Epidermal melanocyte (primary cell): Measurements from ENCODE around the gene NR3C2.

Experiments used
- DNase-seq: peaks from one replicate; pipeline ENCODE4 v3.0.0; 2011; ENCODE audit warnings: low spot score; ENCODE audit not compliant: insufficient read length

Gene NR3C2

DNA sequence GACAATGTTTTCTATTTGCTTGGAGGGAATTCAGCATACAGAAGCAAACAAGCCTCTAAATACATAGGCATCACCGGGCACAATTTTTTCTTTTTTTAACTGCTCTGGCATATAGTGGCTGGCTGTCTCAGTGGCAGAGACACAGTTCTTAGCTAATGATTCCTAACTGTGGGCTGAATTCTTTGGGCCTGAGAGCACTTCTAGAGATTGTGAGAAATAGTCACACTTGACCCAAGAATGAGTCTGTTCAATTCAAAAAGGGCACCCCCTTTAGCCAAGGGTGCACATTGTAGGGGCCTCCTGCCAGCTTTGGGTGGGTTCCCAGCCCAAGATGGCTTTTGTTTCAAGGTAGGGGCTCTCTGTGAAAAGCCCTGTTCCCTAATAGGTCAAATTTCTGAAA lies 364.6 kb downstream of the NR3C2 start:
- DNase-seq: no peak

DNA sequence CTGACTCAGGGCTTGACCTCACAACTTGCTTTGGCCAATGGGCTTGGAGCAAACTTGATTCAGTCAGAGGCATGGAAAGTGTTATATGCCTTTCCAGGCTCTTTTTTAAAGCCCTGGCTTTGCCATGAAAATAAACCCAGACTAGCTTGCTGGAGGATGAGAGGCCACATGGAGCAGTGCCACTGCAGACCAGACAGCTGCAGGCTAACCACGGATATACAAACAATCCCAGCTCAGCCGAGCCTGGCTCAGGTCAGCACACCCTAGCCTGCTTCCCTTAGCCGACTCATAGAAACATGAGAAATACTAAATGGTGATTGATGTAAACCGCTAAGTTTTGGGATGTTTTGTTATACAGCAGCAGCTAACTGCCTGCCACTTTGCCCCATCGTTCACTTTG lies 365.2 kb downstream of the NR3C2 start:
- no peak for DNase-seq

- DNase-seq: no peak
These were observed 366.8 kb downstream of the NR3C2 start for GRCh38 chr4:148075438-148075837.

GRCh38 chr4:148074462-148074861 lies 367.8 kb downstream of the NR3C2 start:
- DNase-seq: no peak

GRCh38 chr4:148073349-148073748 lies 368.9 kb downstream of the NR3C2 start:
- DNase-seq: no peak

GRCh38 chr4:148072789-148073188 lies 369.4 kb downstream of the NR3C2 start:
- no peak for DNase-seq

- no peak for DNase-seq
These were observed 371.2 kb downstream of the NR3C2 start for GRCh38 chr4:148071009-148071408.

DNA sequence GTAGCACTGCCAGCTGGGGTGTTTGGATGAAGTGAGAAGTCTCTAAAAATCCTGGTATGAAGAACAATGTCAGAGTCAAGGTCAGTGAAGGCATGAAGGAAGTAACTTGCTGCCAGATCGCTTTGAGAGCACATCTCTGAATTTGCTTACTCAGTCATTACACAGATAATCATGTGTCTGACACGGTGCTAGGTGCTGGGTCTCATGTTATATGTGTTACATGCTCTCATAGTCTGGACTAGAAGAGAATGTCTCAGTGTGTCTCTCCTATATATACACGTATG lies 372.4 kb downstream of the NR3C2 start:
- DNase-seq: no peak

GRCh38 chr4:148069086-148069894 lies 372.9 kb downstream of the NR3C2 start:
- no peak for DNase-seq

DNA sequence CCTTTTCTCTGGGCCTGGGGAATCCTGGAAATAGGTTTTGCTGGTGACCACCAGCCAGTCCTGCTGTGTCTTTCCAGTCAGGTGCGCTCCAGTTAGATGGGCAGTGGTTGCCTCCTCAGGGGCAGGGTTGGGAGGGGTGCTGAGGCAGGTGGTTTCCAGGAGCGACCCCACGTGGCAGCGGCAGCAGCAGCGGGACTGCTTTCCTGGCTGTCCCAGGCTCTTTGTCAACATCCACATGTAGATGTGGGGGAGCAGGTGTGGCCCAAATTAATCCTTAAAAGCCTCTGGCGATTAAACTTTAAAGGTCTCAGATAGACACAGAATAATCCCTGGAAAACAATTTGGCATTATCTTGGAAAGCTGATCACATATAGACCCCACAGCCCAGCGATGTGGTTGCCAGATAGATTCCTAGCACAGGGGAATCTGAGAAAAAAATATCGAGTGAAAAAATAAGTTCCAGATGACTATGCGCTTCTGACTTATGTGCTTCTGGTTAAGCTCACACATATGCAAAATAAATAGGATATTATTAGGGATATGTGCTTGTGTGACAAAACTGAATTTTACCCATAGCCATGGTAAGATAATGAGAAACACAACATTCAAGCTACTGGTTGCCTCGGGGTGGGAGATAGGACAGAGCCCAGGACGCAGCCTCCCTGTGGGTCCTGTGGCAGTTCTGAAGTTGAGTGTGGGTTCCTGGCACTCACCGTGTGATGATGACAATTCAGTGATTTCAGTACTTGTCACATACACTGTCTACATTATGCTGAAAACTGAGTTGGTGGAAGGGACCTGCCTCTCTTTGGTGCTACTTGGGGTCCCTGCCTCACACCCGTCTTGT lies 373.9 kb downstream of the NR3C2 start:
- DNase-seq: no peak

GRCh38 chr4:148067301-148067916 lies 374.8 kb downstream of the NR3C2 start:
- DNase-seq: no peak

DNA sequence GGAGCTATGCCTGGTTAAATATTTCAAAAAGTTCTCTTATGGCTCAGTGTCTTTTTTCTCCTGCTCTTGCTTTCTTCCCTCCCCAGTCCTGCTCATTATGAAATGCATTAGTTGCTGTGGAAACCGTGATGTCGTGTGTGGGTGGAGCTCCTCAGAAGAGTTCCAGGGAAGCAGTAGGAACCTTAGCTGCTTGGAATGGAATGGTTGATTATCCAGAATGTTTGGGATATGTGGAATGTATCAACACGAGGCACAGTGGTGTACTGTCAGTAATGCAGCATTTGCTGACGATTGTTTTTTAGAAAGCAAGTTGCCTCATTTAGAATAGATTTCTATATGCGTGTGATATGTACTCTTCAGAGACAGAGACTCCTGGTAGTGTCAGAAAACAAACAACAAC lies 377.1 kb downstream of the NR3C2 start:
- no peak for DNase-seq

GRCh38 chr4:148064451-148064850 lies 377.8 kb downstream of the NR3C2 start:
- no peak for DNase-seq

DNA sequence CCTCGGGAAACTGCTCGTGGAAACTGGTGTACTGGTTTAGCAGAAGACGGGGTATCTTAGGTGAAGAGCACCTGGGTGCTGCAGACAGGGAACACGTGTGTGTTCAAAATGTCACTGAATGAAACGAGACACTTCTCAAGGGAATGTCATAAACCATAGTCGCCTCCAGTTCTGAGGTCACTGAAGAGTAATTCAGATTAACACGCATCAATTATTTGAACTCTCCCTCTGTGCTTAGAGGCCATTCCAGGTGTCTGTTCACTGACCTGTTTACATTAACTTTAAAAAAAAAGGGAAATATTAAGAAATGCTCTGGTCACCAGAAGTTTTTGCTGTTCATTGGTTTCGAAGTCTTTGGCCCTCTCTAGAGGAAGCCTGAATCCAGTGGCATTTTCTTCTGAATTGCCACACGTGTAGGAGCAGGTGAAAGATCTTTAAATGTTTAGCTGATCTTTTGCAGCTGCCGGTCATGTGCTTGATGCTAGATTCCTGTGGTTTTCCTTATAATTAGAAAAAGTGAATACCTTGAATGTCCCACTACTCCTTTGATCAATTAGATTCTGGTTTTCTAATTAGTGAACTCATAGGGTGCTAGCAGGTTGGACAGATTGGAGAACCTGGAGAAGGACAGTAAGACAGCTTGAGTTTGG lies 379.8 kb downstream of the NR3C2 start:
- no peak for DNase-seq

DNA sequence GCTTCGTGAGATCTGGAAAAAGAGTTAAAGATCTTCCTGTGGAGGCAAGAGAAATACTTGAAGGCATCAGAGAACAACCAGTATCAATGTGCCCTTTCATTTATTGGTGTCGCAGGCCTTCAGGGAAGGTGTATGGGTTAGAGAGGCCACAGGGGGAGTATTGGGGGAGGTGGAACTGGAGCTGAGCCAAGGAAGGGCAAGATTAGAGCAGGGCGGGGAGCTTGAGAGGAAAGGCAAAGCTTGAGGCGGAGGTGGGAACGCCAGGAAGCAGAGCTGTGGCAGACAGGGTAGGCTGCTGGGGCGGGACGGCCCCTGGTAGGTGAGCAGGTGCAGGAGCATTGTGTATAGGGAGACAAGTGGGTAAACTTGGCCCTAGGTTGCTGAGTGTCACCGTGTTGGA lies 380.4 kb downstream of the NR3C2 start:
- no peak for DNase-seq

DNA sequence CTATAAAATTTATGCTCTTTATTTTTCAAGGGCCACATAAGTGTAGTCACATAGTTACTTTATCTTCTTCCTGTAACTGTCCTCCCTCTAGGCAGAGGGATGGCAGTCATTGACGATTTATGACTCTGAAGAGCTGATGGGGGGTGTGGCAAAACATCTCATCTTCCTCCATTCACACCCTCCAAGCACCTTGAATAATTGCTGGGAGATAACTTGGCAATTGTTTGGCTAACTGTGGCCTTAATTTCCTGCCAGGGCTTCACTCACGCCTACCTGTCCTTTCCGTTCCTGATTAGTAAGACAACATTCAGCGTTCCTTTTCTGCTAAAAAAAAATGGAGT lies 381.1 kb downstream of the NR3C2 start:
- DNase-seq: no peak

DNA sequence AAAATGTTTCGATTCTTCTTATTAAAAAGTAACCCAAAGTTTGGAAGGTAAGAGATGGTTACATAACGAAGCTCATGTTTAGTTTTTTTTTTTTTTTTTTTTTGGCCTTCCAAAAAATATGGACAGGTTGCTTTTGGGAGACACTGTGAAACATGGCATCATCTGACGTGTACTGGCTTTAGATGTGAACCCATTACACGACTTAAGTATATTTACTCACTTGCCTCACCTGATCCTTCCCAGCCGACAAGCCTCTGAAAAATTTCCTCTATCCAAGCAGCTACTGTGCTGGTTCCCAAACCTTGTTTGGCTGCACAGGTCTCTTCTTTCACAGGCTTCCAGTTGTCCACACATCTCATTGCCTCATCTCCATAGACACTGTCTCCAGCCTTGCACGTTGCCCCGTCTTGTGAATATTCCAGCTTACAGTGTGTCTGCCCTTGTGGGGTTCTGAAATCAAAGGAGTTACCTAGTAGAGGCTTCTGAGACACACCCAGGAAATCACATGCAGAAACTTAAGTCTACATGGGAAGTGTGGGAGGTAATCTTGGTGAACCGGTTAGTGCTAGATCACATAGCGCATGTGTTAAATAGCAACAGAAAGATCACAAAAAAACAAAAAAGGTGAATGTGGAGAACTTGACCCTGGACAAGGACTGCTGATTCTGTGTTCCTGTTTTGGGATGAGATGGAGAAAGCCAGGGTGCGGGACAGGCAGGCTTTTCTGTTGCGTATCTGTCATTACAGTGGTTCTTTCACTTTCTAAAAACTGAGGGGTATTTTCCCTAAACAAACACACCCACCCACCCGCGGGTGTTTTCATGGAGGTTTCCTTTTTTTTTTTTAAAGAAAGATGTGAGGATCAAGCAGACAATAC lies 381.7 kb downstream of the NR3C2 start:
- no peak for DNase-seq

GRCh38 chr4:148059617-148060180 lies 382.5 kb downstream of the NR3C2 start:
- DNase-seq: no peak

DNA sequence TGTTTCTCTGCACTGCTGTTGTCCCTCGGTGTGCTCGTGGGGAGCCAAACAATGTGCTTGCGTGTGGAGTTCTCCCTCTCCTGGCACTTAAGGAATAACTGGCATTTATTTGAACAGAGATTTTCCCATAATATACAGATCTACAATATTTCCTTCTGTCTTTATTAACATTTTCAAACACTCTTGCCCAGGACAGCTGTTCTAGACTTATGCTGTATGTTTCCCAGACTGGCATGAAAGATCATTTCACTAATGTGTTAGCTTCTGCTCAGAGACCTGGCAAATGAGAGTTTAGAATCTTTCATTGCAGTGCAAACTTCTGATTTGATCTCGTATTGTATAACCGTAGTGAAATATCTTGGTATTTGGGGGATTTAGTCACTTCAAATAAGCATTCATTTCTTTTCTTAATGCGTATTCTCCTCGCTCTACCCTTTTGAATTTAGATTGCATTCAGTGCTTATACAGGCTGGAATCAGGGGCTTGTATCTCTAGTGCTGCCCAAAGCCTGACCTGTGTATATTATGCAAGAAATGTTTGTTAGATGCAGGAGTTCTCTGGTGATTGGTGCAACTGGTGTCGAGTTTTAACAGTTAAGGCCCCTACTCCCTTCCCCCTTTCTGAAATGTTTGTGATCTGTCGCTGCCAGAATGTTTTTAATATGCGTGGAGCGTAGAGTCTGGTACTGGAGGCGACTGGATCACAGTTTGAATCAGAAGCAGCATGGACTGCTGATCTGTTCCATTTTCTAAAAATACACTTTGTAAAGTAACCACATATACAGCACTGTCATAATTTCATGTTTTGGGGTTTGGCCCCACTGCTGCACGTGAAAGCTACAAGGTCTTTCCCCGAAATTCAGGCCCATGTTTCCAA lies 384.0 kb downstream of the NR3C2 start:
- no peak for DNase-seq

- DNase-seq: no peak
These were observed 384.7 kb downstream of the NR3C2 start for GRCh38 chr4:148057516-148057915.
